K562 (cell line): ENCODE measurements around the gene IL12RB1. TPM values are rescaled to one million over a fixed set of nuclear protein-coding genes. Genes with fewer than 3 reads are reported as not detected.

ENCODE experiments used
- CSDE1 ChIP-seq, 2 experiments: fragments of 450-650 bp; IDR thresholded peaks; 2 replicates each; pipeline ENCODE4 v1.6.1; 2016; ENCODE audit warnings: mild to moderate bottlenecking in 1 of 2
- CTBP1 ChIP-seq: fragments of 450-650 bp; IDR thresholded peaks from 2 replicates; pipeline ENCODE4 v1.6.1; 2016; ENCODE audit warnings: borderline replicate concordance
- FOXK1 ChIP-seq: sonication (generic); formaldehyde crosslinking; IDR thresholded peaks from 2 replicates; pipeline ENCODE4 v1.8.0; 2022; ENCODE audit warnings: missing genetic modification reagents, mild to moderate bottlenecking, borderline replicate concordance
- GATAD2B ChIP-seq: fragments of 450-650 bp; IDR thresholded peaks from 2 replicates; pipeline ENCODE4 v1.6.1; 2017; ENCODE audit warnings: mild to moderate bottlenecking, borderline replicate concordance
- GTF2A2 ChIP-seq: IDR thresholded peaks from 2 replicates; pipeline ENCODE4 v1.6.1; 2016; ENCODE audit warnings: mild to moderate bottlenecking, missing genetic modification characterization, missing compliant biosample characterization
- ILF3 ChIP-seq: fragments of 450-650 bp; IDR thresholded peaks from 2 replicates; pipeline ENCODE4 v1.6.1; 2018; ENCODE audit warnings: antibody characterized with exemption, mild to moderate bottlenecking, moderate library complexity, borderline replicate concordance
- MAZ ChIP-seq, 2 experiments: fragments of 450-650 bp in 1 of 2; sonication (generic) in 1 of 2; formaldehyde crosslinking; IDR thresholded peaks in 1 of 2; conservative IDR thresholded peaks in 1 of 2; 2 replicates each; pipeline versions ENCODE4 v1.4.0 to v1.5.0; 2020; ENCODE audit warnings: mild to moderate bottlenecking in 1 of 2, missing genetic modification reagents in 1 of 2
- MECOM ChIP-seq: fragments of 250-450 bp; sonication (Bioruptor Pico); IDR thresholded peaks from 2 replicates; pipeline ENCODE4 v1.8.0; 2022; ENCODE audit warnings: inconsistent platforms
- MYC ChIP-seq, 2 experiments: fragments of 250-450 bp in 1 of 2; sonication (Bioruptor Pico) in 1 of 2; IDR thresholded peaks; 2 replicates each; pipeline versions ENCODE4 v1.5.1 to v1.6.1; 2012 to 2021; ENCODE audit warnings: low read depth in 2 of 2, borderline replicate concordance in 1 of 2, improper control_type of control experiment in 1 of 2, low read length in 1 of 2, mild to moderate bottlenecking in 1 of 2, moderate library complexity in 1 of 2
- NFE2 ChIP-seq: IDR thresholded peaks from 2 replicates; pipeline ENCODE4 v1.6.1; 2014; ENCODE audit warnings: antibody characterized with exemption, low read depth
- NR2C1 ChIP-seq, 2 experiments: fragments of 450-650 bp; IDR thresholded peaks; 2 replicates each; pipeline ENCODE4 v1.6.1; 2017; ENCODE audit warnings: mild to moderate bottlenecking in 2 of 2, antibody characterized with exemption in 1 of 2, inconsistent platforms in 1 of 2, missing compliant biosample characterization in 1 of 2, missing genetic modification characterization in 1 of 2
- RBM14 ChIP-seq: fragments of 200-400 bp; formaldehyde crosslinking; IDR thresholded peaks from 2 replicates; pipeline ENCODE4 v1.6.1; 2018; ENCODE audit warnings: low read depth, mild to moderate bottlenecking, low read length, moderate library complexity, borderline replicate concordance; ENCODE audit not compliant: insufficient read depth
- ZBTB1 ChIP-seq: sonication (generic); formaldehyde crosslinking; IDR thresholded peaks from 2 replicates; pipeline ENCODE4 v1.8.1; 2023; ENCODE audit warnings: missing genetic modification reagents, low read depth, mild to moderate bottlenecking, borderline replicate concordance
- ZC3H4 ChIP-seq: sonication (generic); formaldehyde crosslinking; IDR thresholded peaks from 2 replicates; pipeline ENCODE4 v1.9.0; 2021; ENCODE audit warnings: missing genetic modification reagents, borderline replicate concordance
- polyA plus RNA-seq, 8 experiments: library from polyadenylated mRNA; depleted of rRNA in 4 of 8; stranded (reverse) in 5 of 8; unstranded in 3 of 8; fragments of >200 nt; fragmentation: Nextera tagmentation in 2 of 8; fragmentation: Illumina TruSeq in 1 of 8; extraction: Ambion mirVana in 2 of 8; extraction: Trizol in 1 of 8; gene quantifications; 2 replicates each; pipeline versions ENCODE4 v1.2.1 to v1.2.3, GENCODE V29; 2011 to 2014; ENCODE audit warnings: inconsistent platforms in 1 of 8, missing spikeins in 1 of 8
- total RNA-seq, 7 experiments: library from RNA; depleted of rRNA in 6 of 7; stranded (reverse); fragments of >200 nt in 6 of 7; fragmentation: Illumina TruSeq in 2 of 7; extraction: Trizol in 2 of 7; gene quantifications; 2 replicates each; pipeline versions ENCODE4 v1.2.1 to v1.2.3, GENCODE V29; 2011 to 2021; ENCODE audit warnings: low replicate concordance in 1 of 7
- TF ChIP-seq, protein P1 (sequence below): fragments of 200-800 bp; sonication (Bioruptor generic); IDR thresholded peaks from 2 replicates; pipeline ENCODE4 v1.6.1; 2016; ENCODE audit warnings: missing genetic modification characterization, missing compliant biosample characterization
- TF ChIP-seq, protein P2 (sequence below): fragments of 450-650 bp; IDR thresholded peaks from 2 replicates; pipeline ENCODE4 v1.6.1; 2016; ENCODE audit warnings: borderline replicate concordance
- TF ChIP-seq, protein P3 (sequence below): fragments of 250-450 bp; sonication (Bioruptor Pico); IDR thresholded peaks from 2 replicates; pipeline ENCODE4 v1.5.0; 2021

IL12RB1 gene
- total and polyA plus RNA-seq, 9 of the 15 experiments (the other 6 are each of a cell fraction or from before 2014, with no cell fraction given): 0.04 to 0.07 (median 0.06) TPM; not detected in 5

DNA sequence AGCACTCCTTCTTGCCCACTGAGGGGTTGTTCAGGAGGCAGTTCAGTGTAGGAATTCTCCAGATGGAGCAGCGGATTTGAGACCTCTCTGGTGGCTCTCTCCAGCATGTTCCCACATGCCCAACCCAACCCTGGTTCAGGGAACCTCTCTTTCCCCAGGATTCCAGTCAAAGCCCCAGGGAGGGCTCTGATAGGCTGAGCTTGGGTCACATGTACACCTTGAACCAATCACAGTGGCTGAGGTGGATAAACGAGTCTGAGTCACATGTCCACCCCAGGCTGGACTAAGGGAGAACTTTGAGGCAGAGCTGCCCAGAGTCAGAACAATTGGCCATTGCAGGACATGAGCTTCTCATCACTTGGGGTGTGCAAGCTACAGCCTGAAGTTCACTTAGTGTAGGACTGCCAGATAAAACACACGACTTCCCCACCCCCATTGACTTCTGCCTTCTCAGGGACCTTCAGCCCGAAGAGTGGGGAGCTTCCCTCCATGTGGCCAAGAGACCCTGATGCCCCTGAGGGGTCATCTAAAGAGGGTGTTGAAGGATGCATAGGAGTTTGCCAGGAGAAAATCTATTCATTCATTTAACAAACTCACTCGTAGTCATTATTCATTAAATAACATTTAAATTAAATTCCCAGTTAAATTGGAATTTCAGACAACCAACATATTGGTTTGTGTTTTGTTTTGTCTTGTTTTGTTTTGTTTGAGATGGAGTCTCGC, 6.9 kb upstream of the IL12RB1 start (continued):
- TF ChIP-seq NFE2 (no peak), MAZ (CRISPR knock-in tag; conservative IDR thresholded peaks at IDR 0.05 in 1 of 2, IDR thresholded peaks at IDR 0.05 in 1 of 2) (no peak; a peak in 1 of 4 replicates), MECOM (no peak), ILF3 (no peak), MYC (IDR thresholded peaks at IDR 0.05; ENCODE audit: low read depth, low read length) (no peak; the same call in 1 of the 2 replicates), MYC (CRISPR knock-in tag; IDR thresholded peaks at IDR 0.05; ENCODE audit: borderline replicate concordance, low read depth) (no peak), GATAD2B (no peak), CSDE1 (IDR thresholded peaks at IDR 0.05) (no peak), NR2C1 (IDR thresholded peaks at IDR 0.05) (no peak), NR2C1 (tag; IDR thresholded peaks at IDR 0.05) (no peak), ZC3H4 (CRISPR knock-in tag) (no peak), RBM14 (no peak), CTBP1 (no peak), ZBTB1 (CRISPR knock-in tag) (no peak), GTF2A2 (no peak), FOXK1 (CRISPR knock-in tag) (no peak)
- TF ChIP-seq, protein P1, sequence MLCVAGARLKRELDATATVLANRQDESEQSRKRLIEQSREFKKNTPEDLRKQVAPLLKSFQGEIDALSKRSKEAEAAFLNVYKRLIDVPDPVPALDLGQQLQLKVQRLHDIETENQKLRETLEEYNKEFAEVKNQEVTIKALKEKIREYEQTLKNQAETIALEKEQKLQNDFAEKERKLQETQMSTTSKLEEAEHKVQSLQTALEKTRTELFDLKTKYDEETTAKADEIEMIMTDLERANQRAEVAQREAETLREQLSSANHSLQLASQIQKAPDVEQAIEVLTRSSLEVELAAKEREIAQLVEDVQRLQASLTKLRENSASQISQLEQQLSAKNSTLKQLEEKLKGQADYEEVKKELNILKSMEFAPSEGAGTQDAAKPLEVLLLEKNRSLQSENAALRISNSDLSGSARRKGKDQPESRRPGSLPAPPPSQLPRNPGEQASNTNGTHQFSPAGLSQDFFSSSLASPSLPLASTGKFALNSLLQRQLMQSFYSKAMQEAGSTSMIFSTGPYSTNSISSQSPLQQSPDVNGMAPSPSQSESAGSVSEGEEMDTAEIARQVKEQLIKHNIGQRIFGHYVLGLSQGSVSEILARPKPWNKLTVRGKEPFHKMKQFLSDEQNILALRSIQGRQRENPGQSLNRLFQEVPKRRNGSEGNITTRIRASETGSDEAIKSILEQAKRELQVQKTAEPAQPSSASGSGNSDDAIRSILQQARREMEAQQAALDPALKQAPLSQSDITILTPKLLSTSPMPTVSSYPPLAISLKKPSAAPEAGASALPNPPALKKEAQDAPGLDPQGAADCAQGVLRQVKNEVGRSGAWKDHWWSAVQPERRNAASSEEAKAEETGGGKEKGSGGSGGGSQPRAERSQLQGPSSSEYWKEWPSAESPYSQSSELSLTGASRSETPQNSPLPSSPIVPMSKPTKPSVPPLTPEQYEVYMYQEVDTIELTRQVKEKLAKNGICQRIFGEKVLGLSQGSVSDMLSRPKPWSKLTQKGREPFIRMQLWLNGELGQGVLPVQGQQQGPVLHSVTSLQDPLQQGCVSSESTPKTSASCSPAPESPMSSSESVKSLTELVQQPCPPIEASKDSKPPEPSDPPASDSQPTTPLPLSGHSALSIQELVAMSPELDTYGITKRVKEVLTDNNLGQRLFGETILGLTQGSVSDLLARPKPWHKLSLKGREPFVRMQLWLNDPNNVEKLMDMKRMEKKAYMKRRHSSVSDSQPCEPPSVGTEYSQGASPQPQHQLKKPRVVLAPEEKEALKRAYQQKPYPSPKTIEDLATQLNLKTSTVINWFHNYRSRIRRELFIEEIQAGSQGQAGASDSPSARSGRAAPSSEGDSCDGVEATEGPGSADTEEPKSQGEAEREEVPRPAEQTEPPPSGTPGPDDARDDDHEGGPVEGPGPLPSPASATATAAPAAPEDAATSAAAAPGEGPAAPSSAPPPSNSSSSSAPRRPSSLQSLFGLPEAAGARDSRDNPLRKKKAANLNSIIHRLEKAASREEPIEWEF: no peak
- TF ChIP-seq, protein P2, sequence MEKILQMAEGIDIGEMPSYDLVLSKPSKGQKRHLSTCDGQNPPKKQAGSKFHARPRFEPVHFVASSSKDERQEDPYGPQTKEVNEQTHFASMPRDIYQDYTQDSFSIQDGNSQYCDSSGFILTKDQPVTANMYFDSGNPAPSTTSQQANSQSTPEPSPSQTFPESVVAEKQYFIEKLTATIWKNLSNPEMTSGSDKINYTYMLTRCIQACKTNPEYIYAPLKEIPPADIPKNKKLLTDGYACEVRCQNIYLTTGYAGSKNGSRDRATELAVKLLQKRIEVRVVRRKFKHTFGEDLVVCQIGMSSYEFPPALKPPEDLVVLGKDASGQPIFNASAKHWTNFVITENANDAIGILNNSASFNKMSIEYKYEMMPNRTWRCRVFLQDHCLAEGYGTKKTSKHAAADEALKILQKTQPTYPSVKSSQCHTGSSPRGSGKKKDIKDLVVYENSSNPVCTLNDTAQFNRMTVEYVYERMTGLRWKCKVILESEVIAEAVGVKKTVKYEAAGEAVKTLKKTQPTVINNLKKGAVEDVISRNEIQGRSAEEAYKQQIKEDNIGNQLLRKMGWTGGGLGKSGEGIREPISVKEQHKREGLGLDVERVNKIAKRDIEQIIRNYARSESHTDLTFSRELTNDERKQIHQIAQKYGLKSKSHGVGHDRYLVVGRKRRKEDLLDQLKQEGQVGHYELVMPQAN: no peak
- TF ChIP-seq, protein P3, sequence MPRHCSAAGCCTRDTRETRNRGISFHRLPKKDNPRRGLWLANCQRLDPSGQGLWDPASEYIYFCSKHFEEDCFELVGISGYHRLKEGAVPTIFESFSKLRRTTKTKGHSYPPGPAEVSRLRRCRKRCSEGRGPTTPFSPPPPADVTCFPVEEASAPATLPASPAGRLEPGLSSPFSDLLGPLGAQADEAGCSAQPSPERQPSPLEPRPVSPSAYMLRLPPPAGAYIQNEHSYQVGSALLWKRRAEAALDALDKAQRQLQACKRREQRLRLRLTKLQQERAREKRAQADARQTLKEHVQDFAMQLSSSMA (CRISPR knock-in tag): no peak
